Esophagus squamous epithelium (tissue), 5 donors: ENCODE measurements around the gene SERGEF. TPM values are rescaled to one million over a fixed set of nuclear protein-coding genes. Genes with fewer than 3 reads are reported as not detected.

Experiments
- DNase-seq: peaks from one replicate; lab custom pipeline; 2025; lab: John Stamatoyannopoulos, UW
- H3K27ac ChIP-seq, 4 donors: fragments of 200-600 bp; sonication (generic); one replicate each; pipeline ENCODE4 v1.5.1; 2016 to 2019; ENCODE audit warnings: mild to moderate bottlenecking in 1 of 4
- H3K27me3 ChIP-seq, 4 donors: fragments of 200-600 bp; sonication (generic); 1 replicate in 3 of 4; 2 replicates in 1 of 4; pipeline versions ENCODE4 v1.5.1 to v1.6.0; 2017 to 2021; ENCODE audit warnings: antibody characterized with exemption in 1 of 4
- H3K36me3 ChIP-seq, 3 donors: fragments of 200-600 bp; sonication (generic); one replicate each; pipeline ENCODE4 v1.5.1; 2016 to 2019
- H3K4me1 ChIP-seq, 3 donors: fragments of 200-600 bp; sonication (generic); one replicate each; pipeline ENCODE4 v1.5.1; 2017 to 2019
- H3K4me3 ChIP-seq, 4 donors: fragments of 200-600 bp; sonication (generic); 1 replicate in 3 of 4; 2 replicates in 1 of 4; pipeline ENCODE4 v1.5.1; 2016 to 2019; ENCODE audit warnings: mild to moderate bottlenecking in 2 of 4, moderate library complexity in 1 of 4
- H3K9me3 ChIP-seq, 3 donors: fragments of 200-600 bp; sonication (generic); one replicate each; pipeline ENCODE4 v1.5.1; 2016 to 2019
- POLR2A ChIP-seq, 4 donors: fragments of 450-650 bp; IDR thresholded peaks; one replicate each; pipeline ENCODE4 v1.6.1; 2017; ENCODE audit warnings: antibody characterized with exemption in 4 of 4, mild to moderate bottlenecking in 4 of 4, moderate library complexity in 3 of 4
- WGBS, 2 donors: methylation state at CpG; one replicate each; pipeline ENCODE4 v1.1.5; 2018; 5-methylcytosine and 5-hydroxymethylcytosine counted together
- intact Hi-C: fragments of 100-400 bp; cut with DNase I; formaldehyde crosslinking; loops from one replicate; pipeline ENCODE4 v1.15.0; 2022
- total RNA-seq, 4 donors: library from RNA; depleted of rRNA; stranded (reverse); fragments of >200 nt; gene quantifications; one replicate each; pipeline ENCODE4 v1.1.0, GENCODE V29; 2016
- TF ChIP-seq, protein P1 (sequence below), 6 experiments: fragments of 450-650 bp in 4 of 6; fragments of 200-600 bp in 2 of 6; sonication (generic) in 2 of 6; IDR thresholded peaks; one replicate each; pipeline ENCODE4 v1.5.1; 2016 to 2019; ENCODE audit warnings: antibody characterized with exemption in 6 of 6, mild to moderate bottlenecking in 4 of 6, moderate library complexity in 4 of 6
- donor health status: DM: yes; HTN: yes; CAD: no.

SERGEF gene
- total RNA-seq, 4 donors from 2014 or later = 4.2 to 35.7 (median 13.4) TPM

DNA sequence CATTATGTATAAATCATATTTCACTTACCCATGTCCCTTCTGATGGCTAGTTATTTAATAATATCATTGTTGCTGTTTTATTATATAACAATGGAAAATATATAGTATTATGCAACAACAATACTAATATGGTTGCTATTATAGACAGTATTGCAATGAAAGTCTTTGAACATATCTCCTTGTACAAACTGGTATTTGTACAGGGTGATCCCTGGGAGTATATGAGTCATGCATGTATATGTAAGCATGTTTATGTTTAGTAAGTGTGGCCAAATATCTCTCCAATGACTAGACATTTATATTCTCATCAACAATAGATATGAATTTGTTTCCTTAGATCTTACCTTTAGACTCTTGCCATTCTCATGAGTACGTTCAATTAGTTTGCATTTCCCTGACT is 222.4 kb downstream of the SERGEF start:
- Histone ChIP-seq H3K27me3 (no peaks in the 10 kb centered on the region), H3K4me1 (no peaks in the 10 kb centered on the region), H3K9me3 (no peaks in the 10 kb centered on the region), H3K27ac (no peak overlapping the region), H3K4me3 (no peak overlapping the region), H3K36me3 (no peaks in the 10 kb centered on the region)
- intact Hi-C loops = no loop called here
- TF ChIP-seq POLR2A (IDR thresholded peaks at IDR 0.05) = no peak
- TF ChIP-seq, protein P1, sequence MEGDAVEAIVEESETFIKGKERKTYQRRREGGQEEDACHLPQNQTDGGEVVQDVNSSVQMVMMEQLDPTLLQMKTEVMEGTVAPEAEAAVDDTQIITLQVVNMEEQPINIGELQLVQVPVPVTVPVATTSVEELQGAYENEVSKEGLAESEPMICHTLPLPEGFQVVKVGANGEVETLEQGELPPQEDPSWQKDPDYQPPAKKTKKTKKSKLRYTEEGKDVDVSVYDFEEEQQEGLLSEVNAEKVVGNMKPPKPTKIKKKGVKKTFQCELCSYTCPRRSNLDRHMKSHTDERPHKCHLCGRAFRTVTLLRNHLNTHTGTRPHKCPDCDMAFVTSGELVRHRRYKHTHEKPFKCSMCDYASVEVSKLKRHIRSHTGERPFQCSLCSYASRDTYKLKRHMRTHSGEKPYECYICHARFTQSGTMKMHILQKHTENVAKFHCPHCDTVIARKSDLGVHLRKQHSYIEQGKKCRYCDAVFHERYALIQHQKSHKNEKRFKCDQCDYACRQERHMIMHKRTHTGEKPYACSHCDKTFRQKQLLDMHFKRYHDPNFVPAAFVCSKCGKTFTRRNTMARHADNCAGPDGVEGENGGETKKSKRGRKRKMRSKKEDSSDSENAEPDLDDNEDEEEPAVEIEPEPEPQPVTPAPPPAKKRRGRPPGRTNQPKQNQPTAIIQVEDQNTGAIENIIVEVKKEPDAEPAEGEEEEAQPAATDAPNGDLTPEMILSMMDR (IDR thresholded peaks at IDR 0.05) = no peak
- no peak for DNase-seq
- 71 to 87% methylated on average over 1 of the region's 1 CpG for WGBS, 2 donors

DNA sequence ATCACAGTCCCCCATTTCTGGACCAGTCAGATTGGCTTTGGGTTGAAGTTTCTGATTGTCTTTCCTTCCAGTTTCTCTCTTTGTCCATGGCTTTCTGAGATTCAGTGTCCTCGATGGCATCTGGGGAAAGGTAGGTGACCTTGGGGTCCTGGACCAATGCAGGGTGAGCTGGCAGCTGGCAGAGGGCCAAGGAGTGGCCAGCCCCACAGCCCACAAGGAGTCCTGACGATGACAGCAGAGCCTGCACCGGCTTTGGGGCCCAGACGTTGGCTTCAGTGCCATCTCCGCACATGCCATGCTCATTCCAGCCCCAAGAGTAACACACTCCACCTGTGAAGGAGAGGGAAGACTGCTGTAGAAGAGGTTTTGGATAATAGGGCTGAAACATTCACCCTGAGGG is 224.8 kb downstream of the SERGEF start:
- TF ChIP-seq, protein P1 (IDR thresholded peaks at IDR 0.05) = no peak
- no peak for TF ChIP-seq POLR2A (IDR thresholded peaks at IDR 0.05)
- intact Hi-C loops = no loop called here
- Histone ChIP-seq H3K4me1 (no peaks in the 10 kb centered on the region), H3K4me3 (no peak overlapping the region), H3K36me3 (no peaks in the 10 kb centered on the region), H3K27me3 (no peaks in the 10 kb centered on the region), H3K27ac (no peak overlapping the region), H3K9me3 (no peaks in the 10 kb centered on the region)
- no peak for DNase-seq
- 92% methylated on average over 2 of the region's 5 CpGs; no CpG with 5 or more reads in 1 of the 2 donors for WGBS, 2 donors

DNA sequence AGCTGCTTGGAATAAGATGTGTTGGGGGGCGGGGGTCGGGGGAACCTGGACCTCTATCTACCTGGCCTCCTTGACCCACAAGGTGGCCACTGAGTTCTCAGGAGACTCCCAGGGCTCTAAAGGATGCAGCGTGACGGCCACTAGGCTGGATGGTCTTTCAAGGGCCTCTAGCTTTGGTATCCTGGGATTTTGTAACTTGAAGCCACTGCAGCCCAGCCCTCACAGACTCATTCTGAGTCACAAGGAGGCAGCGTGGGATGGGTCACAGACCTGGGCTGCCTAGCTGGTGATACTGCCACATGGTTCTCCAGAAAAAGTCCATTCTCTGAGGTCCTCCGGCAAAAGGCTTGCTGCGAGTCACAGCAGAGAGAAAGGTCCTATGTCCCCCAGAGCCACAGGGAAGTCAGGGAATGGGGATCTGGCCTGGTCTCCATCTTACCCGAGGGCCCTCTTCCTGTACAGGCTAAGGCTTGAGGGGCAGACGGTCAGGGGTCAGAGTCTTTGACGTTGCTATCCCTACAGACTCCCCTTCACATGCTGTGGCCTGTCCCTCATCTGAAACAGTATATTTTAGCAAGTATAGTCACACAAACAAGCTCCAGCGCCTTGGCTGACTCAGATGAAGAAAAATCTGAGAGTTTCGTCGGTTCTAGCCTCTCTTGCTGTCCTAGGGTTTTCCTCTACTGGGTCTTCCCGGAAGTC is 225.9 kb downstream of the SERGEF start:
- DNase-seq = no peak
- H3K27me3 ChIP-seq = no peaks in the 10 kb centered on the region
- intact Hi-C loops = no loop called here
- TF ChIP-seq, protein P1 (IDR thresholded peaks at IDR 0.05) = no peak
- TF ChIP-seq POLR2A (IDR thresholded peaks at IDR 0.05) = no peak
- no peaks in the 10 kb centered on the region for H3K36me3 ChIP-seq
- H3K4me3 ChIP-seq = no peak overlapping the region
- no peaks in the 10 kb centered on the region for H3K9me3 ChIP-seq
- WGBS, 2 donors = 77 to 88% methylated on average over 9 to 11 of the region's 14 CpGs
- H3K27ac ChIP-seq = no peak overlapping the region
- H3K4me1 ChIP-seq = no peaks in the 10 kb centered on the region

DNA sequence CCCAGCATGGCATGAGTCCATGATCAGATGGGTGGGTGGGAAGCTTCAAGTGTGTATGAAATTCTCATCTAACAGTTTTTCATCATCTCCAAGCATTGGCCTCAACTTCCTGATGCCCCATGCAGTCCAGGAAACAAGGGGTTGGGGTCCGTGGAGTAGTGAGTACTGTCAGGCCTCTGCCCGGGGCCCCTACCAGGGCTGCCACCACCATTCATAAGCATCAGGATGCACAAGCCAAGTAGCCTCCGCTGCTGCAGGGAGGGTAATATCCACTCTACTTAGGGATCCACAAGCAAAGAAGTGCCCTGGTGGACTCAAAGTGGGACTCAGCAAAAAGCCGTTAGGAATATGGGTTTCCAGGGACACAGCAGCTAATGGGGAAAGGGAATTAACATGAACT is 229.0 kb downstream of the SERGEF start:
- no peaks in the 10 kb centered on the region for H3K36me3 ChIP-seq
- H3K4me3 ChIP-seq = no peak overlapping the region
- TF ChIP-seq POLR2A (IDR thresholded peaks at IDR 0.05) = no peak
- TF ChIP-seq, protein P1 (IDR thresholded peaks at IDR 0.05) = no peak
- peaks cover 0 to 11% (median 0%) of the 10 kb centered on the region in 3 donors for H3K4me1 ChIP-seq
- WGBS, 2 donors = 94% methylated on average over 3 of the region's 4 CpGs; no CpG with 5 or more reads in 1 of the 2 donors
- H3K27me3 ChIP-seq = no peaks in the 10 kb centered on the region
- H3K9me3 ChIP-seq = no peaks in the 10 kb centered on the region
- no peak overlapping the region for H3K27ac ChIP-seq
- intact Hi-C loops = no loop called here
- DNase-seq = no peak

DNA sequence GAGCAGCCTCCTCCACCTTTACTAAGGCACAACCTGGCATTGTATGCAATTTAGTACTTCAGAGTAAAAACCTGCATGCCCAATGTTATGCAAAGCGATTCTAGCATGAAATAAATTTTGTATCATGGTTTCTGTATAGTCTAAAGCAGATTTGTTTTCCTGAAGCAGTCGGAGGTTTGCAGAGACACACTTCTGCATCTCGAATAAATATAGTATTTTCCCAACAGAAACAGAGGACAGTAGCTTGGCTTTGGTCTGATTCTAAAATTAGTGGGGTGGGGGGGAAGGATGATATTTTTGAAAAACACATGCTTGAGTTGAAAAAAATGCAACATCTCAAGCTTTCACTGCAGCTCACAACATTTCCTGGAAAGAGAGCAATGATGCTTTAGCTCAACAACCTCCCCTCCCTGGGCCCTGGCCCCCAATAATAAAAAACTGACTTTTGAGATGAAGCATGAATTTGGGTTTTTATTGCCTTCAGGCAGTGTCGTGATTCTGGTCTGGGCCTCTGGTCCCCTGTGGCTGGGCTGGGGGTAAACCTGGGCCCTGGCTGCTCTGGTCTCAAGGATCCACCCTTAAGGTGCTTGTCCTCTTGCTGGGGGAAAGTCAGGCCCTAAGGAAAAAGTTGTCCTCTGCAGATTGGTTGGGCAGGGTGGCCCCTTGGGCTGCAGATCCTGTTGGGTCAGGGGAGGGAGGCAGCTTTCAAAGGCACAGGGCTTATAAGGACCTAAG is 230.1 kb downstream of the SERGEF start:
- Histone ChIP-seq H3K4me1 (peaks cover 0 to 11% (median 0%) of the 10 kb centered on the region in 3 donors), H3K9me3 (no peaks in the 10 kb centered on the region), H3K4me3 (no peak overlapping the region), H3K27ac (no peak overlapping the region), H3K36me3 (no peaks in the 10 kb centered on the region), H3K27me3 (no peaks in the 10 kb centered on the region)
- no peak for TF ChIP-seq POLR2A (IDR thresholded peaks at IDR 0.05)
- TF ChIP-seq, protein P1 (IDR thresholded peaks at IDR 0.05) = no peak
- intact Hi-C loops = no loop called here
- no peak for DNase-seq
- WGBS, 2 donors = 82 to 88% methylated on average over 4 of the region's 4 CpGs
